ENCODE data around the gene TMEM178B. TPM values are rescaled to one million over a fixed set of nuclear protein-coding genes. Genes with fewer than 3 reads are reported as not detected.

Gene TMEM178B
- total and polyA plus RNA-seq, 9 of the 15 experiments (the other 6 are each of a cell fraction or from before 2014, with no cell fraction given) = under 0.01 to 0.03 (median 0.01) TPM; not detected in 5

DNA sequence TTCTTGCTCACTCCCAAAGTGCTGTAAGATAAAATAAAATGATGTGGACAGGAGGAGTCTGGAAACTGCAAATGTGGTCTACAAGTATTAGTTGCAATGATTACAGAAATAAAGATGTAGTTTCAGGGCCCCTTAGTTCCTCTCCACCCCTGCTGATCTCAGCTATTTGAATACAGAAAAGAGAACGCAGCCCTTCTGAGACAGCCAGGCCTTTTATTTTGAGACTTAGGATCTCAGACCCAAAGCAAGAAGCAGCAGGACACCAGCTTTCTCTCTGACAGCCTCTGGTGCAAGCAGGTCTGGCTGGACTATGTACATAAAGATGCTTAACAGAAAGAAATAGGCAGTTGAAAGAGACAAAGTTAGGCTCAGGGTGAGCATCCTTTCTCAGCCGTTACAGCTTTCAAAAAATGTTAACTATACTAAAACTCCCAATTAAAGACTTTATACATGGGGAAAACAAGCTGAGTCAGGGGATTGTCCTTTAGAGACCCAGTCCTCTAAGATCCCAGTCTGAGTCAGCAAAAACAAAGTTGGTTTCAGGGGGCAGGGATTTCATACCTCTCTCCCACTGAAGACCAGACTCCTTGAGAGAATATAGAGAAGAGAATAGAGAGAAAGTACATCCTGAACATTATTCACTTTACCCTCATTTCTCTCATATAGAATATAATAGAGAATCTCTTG lies 220.4 kb downstream of the TMEM178B start (continued):
- TF ChIP-seq TFAP4 (CRISPR knock-in tag; IDR thresholded peaks at IDR 0.05; ENCODE audit: borderline replicate concordance) (no peak), MAFF (IDR thresholded peaks at IDR 0.05; ENCODE audit: low read length) (peak; percentile 66), SMARCA5 (IDR thresholded peaks at IDR 0.05) (no peak), ZNF592 (IDR thresholded peaks at IDR 0.05) (no peak), ZNF316 (IDR thresholded peaks at IDR 0.05) (peak; percentile 89), ZBTB26 (CRISPR knock-in tag; IDR thresholded peaks at IDR 0.05) (no peak), PRPF4 (IDR thresholded peaks at IDR 0.05; ENCODE audit: insufficient read depth, low read depth, low read length, poor library complexity, severe bottlenecking) (no peak), MAZ (CRISPR knock-in tag; conservative IDR thresholded peaks at IDR 0.05 in 1 of 2, IDR thresholded peaks at IDR 0.05 in 1 of 2) (no peak)
- TF ChIP-seq, protein P1, sequence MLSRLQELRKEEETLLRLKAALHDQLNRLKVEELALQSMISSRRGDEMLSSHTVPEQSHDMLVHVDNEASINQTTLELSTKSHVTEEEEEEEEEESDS (CRISPR knock-in tag; IDR thresholded peaks at IDR 0.05) = no peak
- TF ChIP-seq, protein P2, sequence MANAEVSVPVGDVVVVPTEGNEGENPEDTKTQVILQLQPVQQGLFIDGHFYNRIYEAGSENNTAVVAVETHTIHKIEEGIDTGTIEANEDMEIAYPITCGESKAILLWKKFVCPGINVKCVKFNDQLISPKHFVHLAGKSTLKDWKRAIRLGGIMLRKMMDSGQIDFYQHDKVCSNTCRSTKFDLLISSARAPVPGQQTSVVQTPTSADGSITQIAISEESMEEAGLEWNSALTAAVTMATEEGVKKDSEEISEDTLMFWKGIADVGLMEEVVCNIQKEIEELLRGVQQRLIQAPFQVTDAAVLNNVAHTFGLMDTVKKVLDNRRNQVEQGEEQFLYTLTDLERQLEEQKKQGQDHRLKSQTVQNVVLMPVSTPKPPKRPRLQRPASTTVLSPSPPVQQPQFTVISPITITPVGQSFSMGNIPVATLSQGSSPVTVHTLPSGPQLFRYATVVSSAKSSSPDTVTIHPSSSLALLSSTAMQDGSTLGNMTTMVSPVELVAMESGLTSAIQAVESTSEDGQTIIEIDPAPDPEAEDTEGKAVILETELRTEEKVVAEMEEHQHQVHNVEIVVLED (CRISPR knock-in tag; IDR thresholded peaks at IDR 0.05) = no peak
